Measurements from ENCODE around the gene TLK2.
"Not testable (repeated sequence)": the region's sequence is repeated elsewhere in the genome, so short reads cannot be mapped to it uniquely, and the experiment has no call there.

TLK2 gene

GRCh38 chr17:62596662-62597061, 118.0 kb downstream of the TLK2 start:
- H3K9ac ChIP-seq (ENCODE audit: low read depth in 1 of 2, low read length in 2 of 2) = no peak overlapping the region
- H3K4me1 ChIP-seq (ENCODE audit: control insufficient read depth in 1 of 2, insufficient read depth in 2 of 2, low read length in 2 of 2) = no peaks in the 10 kb centered on the region
- no peaks in the 10 kb centered on the region for H3K27me3 ChIP-seq (ENCODE audit: control insufficient read depth in 1 of 2, insufficient read depth in 2 of 2, low read length in 2 of 2)
- no peak overlapping the region for H3K27ac ChIP-seq (ENCODE audit: low read depth, low read length)
- H3K36me3 ChIP-seq (ENCODE audit: control insufficient read depth in 1 of 2, insufficient read depth in 2 of 2, low read length in 2 of 2) = peaks cover 32 to 62% of the 10 kb centered on the region in 2 donors
- H3K9me3 ChIP-seq (ENCODE audit: control insufficient read depth in 1 of 2, low read length in 2 of 2) = no peaks in the 10 kb centered on the region
- no peak overlapping the region for H3K4me3 ChIP-seq (ENCODE audit: low read depth in 1 of 2, low read length in 2 of 2)

- Histone ChIP-seq H3K4me1 (ENCODE audit: control insufficient read depth in 1 of 2, insufficient read depth in 2 of 2, low read length in 2 of 2) (no peaks in the 10 kb centered on the region), H3K36me3 (ENCODE audit: control insufficient read depth in 1 of 2, insufficient read depth in 2 of 2, low read length in 2 of 2) (peaks cover 36 to 66% of the 10 kb centered on the region in 2 donors), H3K27me3 (ENCODE audit: control insufficient read depth in 1 of 2, insufficient read depth in 2 of 2, low read length in 2 of 2) (no peaks in the 10 kb centered on the region), H3K27ac (ENCODE audit: low read depth, low read length) (no peak overlapping the region), H3K9me3 (ENCODE audit: control insufficient read depth in 1 of 2, low read length in 2 of 2) (no peaks in the 10 kb centered on the region), H3K9ac (ENCODE audit: low read depth in 1 of 2, low read length in 2 of 2) (no peak overlapping the region), H3K4me3 (ENCODE audit: low read depth in 1 of 2, low read length in 2 of 2) (no peak overlapping the region)
Measured at GRCh38 chr17:62597150-62597549, 118.5 kb downstream of the TLK2 start.

GRCh38 chr17:62597920-62598319, 119.3 kb downstream of the TLK2 start:
- no peak overlapping the region for H3K9ac ChIP-seq (ENCODE audit: low read depth in 1 of 2, low read length in 2 of 2)
- no peaks in the 10 kb centered on the region for H3K9me3 ChIP-seq (ENCODE audit: control insufficient read depth in 1 of 2, low read length in 2 of 2)
- H3K4me3 ChIP-seq (ENCODE audit: low read depth in 1 of 2, low read length in 2 of 2) = no peak overlapping the region
- no peak overlapping the region for H3K27ac ChIP-seq (ENCODE audit: low read depth, low read length)
- H3K4me1 ChIP-seq (ENCODE audit: control insufficient read depth in 1 of 2, insufficient read depth in 2 of 2, low read length in 2 of 2) = no peaks in the 10 kb centered on the region
- no peaks in the 10 kb centered on the region for H3K27me3 ChIP-seq (ENCODE audit: control insufficient read depth in 1 of 2, insufficient read depth in 2 of 2, low read length in 2 of 2)
- peaks cover 39 to 66% of the 10 kb centered on the region in 2 donors for H3K36me3 ChIP-seq (ENCODE audit: control insufficient read depth in 1 of 2, insufficient read depth in 2 of 2, low read length in 2 of 2)

GRCh38 chr17:62599964-62600657, 121.5 kb downstream of the TLK2 start:
- no peaks in the 10 kb centered on the region for H3K9me3 ChIP-seq (ENCODE audit: control insufficient read depth in 1 of 2, low read length in 2 of 2)
- no peak overlapping the region for H3K27ac ChIP-seq (ENCODE audit: low read depth, low read length)
- no peaks in the 10 kb centered on the region for H3K27me3 ChIP-seq (ENCODE audit: control insufficient read depth in 1 of 2, insufficient read depth in 2 of 2, low read length in 2 of 2)
- H3K4me1 ChIP-seq (ENCODE audit: control insufficient read depth in 1 of 2, insufficient read depth in 2 of 2, low read length in 2 of 2) = no peaks in the 10 kb centered on the region
- H3K9ac ChIP-seq (ENCODE audit: low read depth in 1 of 2, low read length in 2 of 2) = no peak overlapping the region
- H3K4me3 ChIP-seq (ENCODE audit: low read depth in 1 of 2, low read length in 2 of 2) = no peak overlapping the region
- peaks cover 39 to 63% of the 10 kb centered on the region in 2 donors for H3K36me3 ChIP-seq (ENCODE audit: control insufficient read depth in 1 of 2, insufficient read depth in 2 of 2, low read length in 2 of 2)

- H3K36me3 ChIP-seq (ENCODE audit: control insufficient read depth in 1 of 2, insufficient read depth in 2 of 2, low read length in 2 of 2) = peaks cover 35 to 64% of the 10 kb centered on the region in 2 donors
- H3K4me1 ChIP-seq (ENCODE audit: control insufficient read depth in 1 of 2, insufficient read depth in 2 of 2, low read length in 2 of 2) = no peaks in the 10 kb centered on the region
- no peaks in the 10 kb centered on the region for H3K9me3 ChIP-seq (ENCODE audit: control insufficient read depth in 1 of 2, low read length in 2 of 2)
- no peaks in the 10 kb centered on the region for H3K27me3 ChIP-seq (ENCODE audit: control insufficient read depth in 1 of 2, insufficient read depth in 2 of 2, low read length in 2 of 2)
- no peak overlapping the region for H3K4me3 ChIP-seq (ENCODE audit: low read depth in 1 of 2, low read length in 2 of 2)
- no peak overlapping the region for H3K27ac ChIP-seq (ENCODE audit: low read depth, low read length)
- H3K9ac ChIP-seq (ENCODE audit: low read depth in 1 of 2, low read length in 2 of 2) = no peak overlapping the region
Measured at GRCh38 chr17:62600805-62601204, 122.2 kb downstream of the TLK2 start.

GRCh38 chr17:62601471-62601870, 122.8 kb downstream of the TLK2 start:
- no peak overlapping the region for H3K27ac ChIP-seq (ENCODE audit: low read depth, low read length)
- no peak overlapping the region for H3K9ac ChIP-seq (ENCODE audit: low read depth in 1 of 2, low read length in 2 of 2)
- H3K27me3 ChIP-seq (ENCODE audit: control insufficient read depth in 1 of 2, insufficient read depth in 2 of 2, low read length in 2 of 2) = no peaks in the 10 kb centered on the region
- H3K9me3 ChIP-seq (ENCODE audit: control insufficient read depth in 1 of 2, low read length in 2 of 2) = no peaks in the 10 kb centered on the region
- H3K36me3 ChIP-seq (ENCODE audit: control insufficient read depth in 1 of 2, insufficient read depth in 2 of 2, low read length in 2 of 2) = peaks cover 37 to 68% of the 10 kb centered on the region in 2 donors
- H3K4me3 ChIP-seq (ENCODE audit: low read depth in 1 of 2, low read length in 2 of 2) = no peak overlapping the region
- no peaks in the 10 kb centered on the region for H3K4me1 ChIP-seq (ENCODE audit: control insufficient read depth in 1 of 2, insufficient read depth in 2 of 2, low read length in 2 of 2)

GRCh38 chr17:62603783-62604182, 125.2 kb downstream of the TLK2 start:
- H3K36me3 ChIP-seq (ENCODE audit: control insufficient read depth in 1 of 2, insufficient read depth in 2 of 2, low read length in 2 of 2) = peaks cover 36 to 72% of the 10 kb centered on the region in 2 donors

GRCh38 chr17:62605588-62605987, 127.0 kb downstream of the TLK2 start:
- no peaks in the 10 kb centered on the region for H3K4me1 ChIP-seq (ENCODE audit: control insufficient read depth in 1 of 2, insufficient read depth in 2 of 2, low read length in 2 of 2)
- no peaks in the 10 kb centered on the region for H3K27me3 ChIP-seq (ENCODE audit: control insufficient read depth in 1 of 2, insufficient read depth in 2 of 2, low read length in 2 of 2)
- no peak overlapping the region for H3K4me3 ChIP-seq (ENCODE audit: low read depth in 1 of 2, low read length in 2 of 2)
- no peak overlapping the region for H3K27ac ChIP-seq (ENCODE audit: low read depth, low read length)
- no peaks in the 10 kb centered on the region for H3K9me3 ChIP-seq (ENCODE audit: control insufficient read depth in 1 of 2, low read length in 2 of 2)
- H3K36me3 ChIP-seq (ENCODE audit: control insufficient read depth in 1 of 2, insufficient read depth in 2 of 2, low read length in 2 of 2) = peaks cover 35 to 72% of the 10 kb centered on the region in 2 donors
- H3K9ac ChIP-seq (ENCODE audit: low read depth in 1 of 2, low read length in 2 of 2) = no peak overlapping the region

More at GRCh38 chr17:62603783-62604182, 125.2 kb downstream of the TLK2 start:
- not testable (repeated sequence) for H3K27me3 ChIP-seq (ENCODE audit: control insufficient read depth in 1 of 2, insufficient read depth in 2 of 2, low read length in 2 of 2); H3K4me3 ChIP-seq (ENCODE audit: low read depth in 1 of 2, low read length in 2 of 2); H3K9me3 ChIP-seq (ENCODE audit: control insufficient read depth in 1 of 2, low read length in 2 of 2); H3K27ac ChIP-seq (ENCODE audit: low read depth, low read length); H3K9ac ChIP-seq (ENCODE audit: low read depth in 1 of 2, low read length in 2 of 2); H3K4me1 ChIP-seq (ENCODE audit: control insufficient read depth in 1 of 2, insufficient read depth in 2 of 2, low read length in 2 of 2)

- no peak overlapping the region for H3K9ac ChIP-seq (ENCODE audit: low read depth in 1 of 2, low read length in 2 of 2)
- no peaks in the 10 kb centered on the region for H3K4me1 ChIP-seq (ENCODE audit: control insufficient read depth in 1 of 2, insufficient read depth in 2 of 2, low read length in 2 of 2)
- no peaks in the 10 kb centered on the region for H3K27me3 ChIP-seq (ENCODE audit: control insufficient read depth in 1 of 2, insufficient read depth in 2 of 2, low read length in 2 of 2)
- peaks cover 30 to 69% of the 10 kb centered on the region in 2 donors for H3K36me3 ChIP-seq (ENCODE audit: control insufficient read depth in 1 of 2, insufficient read depth in 2 of 2, low read length in 2 of 2)
- no peaks in the 10 kb centered on the region for H3K9me3 ChIP-seq (ENCODE audit: control insufficient read depth in 1 of 2, low read length in 2 of 2)
- H3K4me3 ChIP-seq (ENCODE audit: low read depth in 1 of 2, low read length in 2 of 2) = no peak overlapping the region
- H3K27ac ChIP-seq (ENCODE audit: low read depth, low read length) = no peak overlapping the region
Measured at GRCh38 chr17:62611292-62611691, 132.7 kb downstream of the TLK2 start.

GRCh38 chr17:62611728-62612127, 133.1 kb downstream of the TLK2 start:
- Histone ChIP-seq H3K27ac (ENCODE audit: low read depth, low read length) (no peak overlapping the region), H3K36me3 (ENCODE audit: control insufficient read depth in 1 of 2, insufficient read depth in 2 of 2, low read length in 2 of 2) (peaks cover 26 to 64% of the 10 kb centered on the region in 2 donors)

More at GRCh38 chr17:62611728-62612127, 133.1 kb downstream of the TLK2 start:
- Histone ChIP-seq H3K9me3 (ENCODE audit: control insufficient read depth in 1 of 2, low read length in 2 of 2) (no peaks in the 10 kb centered on the region), H3K9ac (ENCODE audit: low read depth in 1 of 2, low read length in 2 of 2) (no peak overlapping the region), H3K27me3 (ENCODE audit: control insufficient read depth in 1 of 2, insufficient read depth in 2 of 2, low read length in 2 of 2) (no peaks in the 10 kb centered on the region), H3K4me1 (ENCODE audit: control insufficient read depth in 1 of 2, insufficient read depth in 2 of 2, low read length in 2 of 2) (no peaks in the 10 kb centered on the region), H3K4me3 (ENCODE audit: low read depth in 1 of 2, low read length in 2 of 2) (no peak overlapping the region)
